HepG2 (cell line): ENCODE data around the gene GRIN3B. TPM values are rescaled to one million over a fixed set of nuclear protein-coding genes. Genes with fewer than 3 reads are reported as not detected.

Experiments
- KLF9 ChIP-seq: IDR thresholded peaks from 2 replicates; pipeline ENCODE4 v1.6.1; 2016; ENCODE audit warnings: low read depth
- MED8 ChIP-seq: sonication (generic); formaldehyde crosslinking; IDR thresholded peaks from 2 replicates; pipeline ENCODE4 v1.8.1; 2023; ENCODE audit warnings: mild to moderate bottlenecking, missing genetic modification reagents; ENCODE audit not compliant: insufficient replicate concordance
- MLXIP ChIP-seq: sonication (generic); formaldehyde crosslinking; IDR thresholded peaks from 2 replicates; pipeline ENCODE4 v1.9.0; 2021; ENCODE audit warnings: missing genetic modification reagents, borderline replicate concordance
- NFE2L1 ChIP-seq: sonication (generic); formaldehyde crosslinking; IDR thresholded peaks from 2 replicates; pipeline ENCODE4 v1.4.0; 2020; ENCODE audit warnings: missing genetic modification reagents, mild to moderate bottlenecking, borderline replicate concordance
- STAG1 ChIP-seq: sonication (generic); formaldehyde crosslinking; IDR thresholded peaks from 2 replicates; pipeline ENCODE4 v1.4.0; 2020; ENCODE audit warnings: missing genetic modification reagents
- ZNF549 ChIP-seq: sonication (generic); formaldehyde crosslinking; IDR thresholded peaks from 2 replicates; pipeline ENCODE4 v1.5.0; 2020; ENCODE audit warnings: missing genetic modification reagents
- polyA plus RNA-seq, 8 experiments: library from polyadenylated mRNA; depleted of rRNA in 3 of 8; stranded (reverse) in 7 of 8; unstranded in 1 of 8; fragments of >200 nt; fragmentation: Illumina TruSeq in 4 of 8; extraction: Trizol in 4 of 8; gene quantifications; 2 replicates each; pipeline versions ENCODE4 v1.2.1 to v1.2.3, GENCODE V29; 2011 to 2016; ENCODE audit warnings: low read depth in 4 of 8, missing spikeins in 1 of 8, mixed read lengths in 1 of 8; ENCODE audit not compliant: insufficient read depth in 1 of 8
- total RNA-seq, 5 experiments: library from RNA; depleted of rRNA; stranded (reverse); fragments of >200 nt; fragmentation: Illumina TruSeq; extraction: Trizol; gene quantifications; 2 replicates each; pipeline ENCODE4 v1.2.3, GENCODE V29; 2016; ENCODE audit warnings: low read depth in 1 of 5
- TF ChIP-seq, protein P1 (sequence below): sonication (generic); formaldehyde crosslinking; IDR thresholded peaks from 2 replicates; pipeline ENCODE4 v1.5.0; 2020; ENCODE audit warnings: mild to moderate bottlenecking, missing genetic modification reagents, moderate library complexity
- TF ChIP-seq, protein P2 (sequence below): sonication (generic); formaldehyde crosslinking; IDR thresholded peaks from 2 replicates; pipeline ENCODE4 v1.5.0; 2020; ENCODE audit warnings: missing genetic modification reagents, mild to moderate bottlenecking, borderline replicate concordance

GRIN3B gene
- total and polyA plus RNA-seq, 2 of the 13 experiments (the other 11 are each of a cell fraction or from before 2014, with no cell fraction given): 0.07 to 0.20 TPM

DNA sequence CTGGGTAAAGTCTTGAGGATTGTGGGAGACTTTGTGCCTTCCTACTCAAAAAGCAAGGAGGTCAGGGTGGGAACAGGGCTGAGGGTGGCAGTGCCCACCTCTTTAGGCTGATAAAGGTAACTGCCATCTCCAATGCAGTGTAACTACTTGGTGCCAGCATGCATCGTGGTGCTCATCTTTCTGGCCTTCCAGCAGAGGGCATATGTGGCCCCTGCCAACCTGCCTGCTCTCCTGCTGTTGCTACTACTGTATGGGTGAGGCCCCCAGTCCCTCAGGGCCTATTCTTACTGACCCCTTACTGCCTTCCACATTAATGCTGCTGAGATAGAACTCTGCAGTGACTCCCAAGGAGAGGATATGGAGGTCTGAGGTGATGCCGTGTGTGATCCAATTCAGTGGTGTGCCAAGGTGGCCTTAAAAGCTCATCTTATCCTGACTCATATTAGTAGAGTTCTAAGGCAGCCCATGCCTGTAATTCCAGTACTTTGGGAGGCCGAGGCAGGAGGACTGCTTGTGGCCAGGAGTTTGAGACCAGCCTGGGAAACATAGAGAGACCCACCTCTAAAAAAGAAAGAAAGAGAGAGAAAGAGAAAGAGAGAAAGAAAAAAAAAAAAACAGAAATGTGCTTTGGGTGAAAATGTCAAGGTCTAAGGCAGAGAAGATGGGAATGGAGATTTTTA is 57.1 kb downstream of the GRIN3B start (continued):
- no peak for TF ChIP-seq MLXIP (CRISPR knock-in tag)
- TF ChIP-seq, protein P1, sequence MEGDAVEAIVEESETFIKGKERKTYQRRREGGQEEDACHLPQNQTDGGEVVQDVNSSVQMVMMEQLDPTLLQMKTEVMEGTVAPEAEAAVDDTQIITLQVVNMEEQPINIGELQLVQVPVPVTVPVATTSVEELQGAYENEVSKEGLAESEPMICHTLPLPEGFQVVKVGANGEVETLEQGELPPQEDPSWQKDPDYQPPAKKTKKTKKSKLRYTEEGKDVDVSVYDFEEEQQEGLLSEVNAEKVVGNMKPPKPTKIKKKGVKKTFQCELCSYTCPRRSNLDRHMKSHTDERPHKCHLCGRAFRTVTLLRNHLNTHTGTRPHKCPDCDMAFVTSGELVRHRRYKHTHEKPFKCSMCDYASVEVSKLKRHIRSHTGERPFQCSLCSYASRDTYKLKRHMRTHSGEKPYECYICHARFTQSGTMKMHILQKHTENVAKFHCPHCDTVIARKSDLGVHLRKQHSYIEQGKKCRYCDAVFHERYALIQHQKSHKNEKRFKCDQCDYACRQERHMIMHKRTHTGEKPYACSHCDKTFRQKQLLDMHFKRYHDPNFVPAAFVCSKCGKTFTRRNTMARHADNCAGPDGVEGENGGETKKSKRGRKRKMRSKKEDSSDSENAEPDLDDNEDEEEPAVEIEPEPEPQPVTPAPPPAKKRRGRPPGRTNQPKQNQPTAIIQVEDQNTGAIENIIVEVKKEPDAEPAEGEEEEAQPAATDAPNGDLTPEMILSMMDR (CRISPR knock-in tag): peak; percentile 52
- TF ChIP-seq, protein P2, sequence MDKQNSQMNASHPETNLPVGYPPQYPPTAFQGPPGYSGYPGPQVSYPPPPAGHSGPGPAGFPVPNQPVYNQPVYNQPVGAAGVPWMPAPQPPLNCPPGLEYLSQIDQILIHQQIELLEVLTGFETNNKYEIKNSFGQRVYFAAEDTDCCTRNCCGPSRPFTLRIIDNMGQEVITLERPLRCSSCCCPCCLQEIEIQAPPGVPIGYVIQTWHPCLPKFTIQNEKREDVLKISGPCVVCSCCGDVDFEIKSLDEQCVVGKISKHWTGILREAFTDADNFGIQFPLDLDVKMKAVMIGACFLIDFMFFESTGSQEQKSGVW (CRISPR knock-in tag): no peak
- no peak for TF ChIP-seq KLF9 (CRISPR knock-in tag)
- peak; percentile 55 for TF ChIP-seq STAG1 (CRISPR knock-in tag)
- TF ChIP-seq MED8: no peak
- TF ChIP-seq NFE2L1 (CRISPR knock-in tag): no peak
- TF ChIP-seq ZNF549 (CRISPR knock-in tag): no peak
